CD4-positive, alpha-beta T cell treated with Interferon alpha-2 for 1 hour (primary cell): Measurements from ENCODE around the gene CORO1A.
A peak's percentile ranks its signal among the peaks of the same experiment; 100 is the strongest.
"Not testable (repeated sequence)": the region's sequence is repeated elsewhere in the genome, so short reads cannot be mapped to it uniquely, and the experiment has no call there.

Experiments used
- DNase-seq, 2 donors: peaks; one replicate each; pipeline ENCODE4 v3.0.0-alpha.2; 2020 to 2022

CORO1A gene

GRCh38 chr16:30206252-30206651, 22.9 kb downstream of the CORO1A start:
- not testable (repeated sequence) for DNase-seq

GRCh38 chr16:30207063-30207704, 23.8 kb downstream of the CORO1A start:
- not testable (repeated sequence) for DNase-seq

- DNase-seq, result peak in 1 of 2 donors; percentile 49
Observed at GRCh38 chr16:30209032-30209431, 25.6 kb downstream of the CORO1A start.

- not testable (repeated sequence) for DNase-seq
Observed at GRCh38 chr16:30211414-30211813, 28.0 kb downstream of the CORO1A start.

GRCh38 chr16:30217082-30217481, 33.7 kb downstream of the CORO1A start:
- DNase-seq, result not testable (repeated sequence)
